Right lobe of liver (tissue), 6 donors: ENCODE data around the gene ECHDC3. TPM values are rescaled to one million over a fixed set of nuclear protein-coding genes. Genes with fewer than 3 reads are reported as not detected.

Experiments used
- ATAC-seq, 4 donors: fragments of 200-7000 bp; cut with Tn5 transposase; one replicate each; pipeline ENCODE4 v1.9.1; 2020; ENCODE audit warnings: mild to moderate bottlenecking in 4 of 4, moderate library complexity in 4 of 4
- DNase-seq, 3 donors: peaks; one replicate each; pipeline ENCODE4 v3.0.0-alpha.2; 2020
- H3K27ac ChIP-seq, 3 donors: fragments of 200-600 bp; one replicate each; pipeline ENCODE4 v1.8.0; 2022
- H3K27me3 ChIP-seq, 2 donors: fragments of 200-600 bp; one replicate each; pipeline ENCODE4 v1.8.0; 2022
- H3K36me3 ChIP-seq, 4 donors: fragments of 200-600 bp; sonication (generic) in 1 of 4; one replicate each; pipeline versions ENCODE4 v1.5.1 to v1.8.0; 2017 to 2022; ENCODE audit warnings: control low read depth in 1 of 4
- H3K4me1 ChIP-seq, 4 donors: fragments of 200-600 bp; sonication (generic) in 1 of 4; one replicate each; pipeline versions ENCODE4 v1.5.1 to v1.8.0; 2017 to 2022; ENCODE audit warnings: control low read depth in 1 of 4
- H3K4me3 ChIP-seq, 3 donors: fragments of 200-600 bp; one replicate each; pipeline ENCODE4 v1.8.0; 2022
- H3K9me3 ChIP-seq, 4 donors: fragments of 200-600 bp; sonication (generic) in 1 of 4; one replicate each; pipeline versions ENCODE4 v1.5.1 to v1.8.0; 2017 to 2022; ENCODE audit warnings: control low read depth in 1 of 4
- CTCF ChIP-seq, 4 donors: fragments of 200-600 bp in 3 of 4; fragments of 450-650 bp in 1 of 4; IDR thresholded peaks; one replicate each; pipeline versions ENCODE4 v1.5.1 to v1.8.0; 2016 to 2022; ENCODE audit warnings: antibody characterized with exemption in 4 of 4, mild to moderate bottlenecking in 2 of 4
- POLR2A ChIP-seq: fragments of 450-650 bp; IDR thresholded peaks from one replicate; pipeline ENCODE4 v1.6.1; 2017; ENCODE audit warnings: antibody characterized with exemption, mild to moderate bottlenecking
- WGBS: methylation state at CpG from one replicate; pipeline ENCODE4 v1.1.6; 2018; ENCODE audit warnings: low coverage, low lambda C conversion rate; ENCODE audit not compliant: insufficient coverage; ENCODE audit errors: missing lambda C conversion rate; 5-methylcytosine and 5-hydroxymethylcytosine counted together
- intact Hi-C, 2 donors: fragments of 100-400 bp; cut with DNase I; formaldehyde crosslinking; loops; one replicate each; pipeline versions ENCODE4 v1.11.2 to v1.14.1; 2022
- long read RNA-seq: library from polyadenylated mRNA; unstranded; transcript quantifications from one replicate; pipeline ENCODE4 v2.0.0, GENCODE V29; 2019
- total RNA-seq, 6 experiments: library from RNA; depleted of rRNA in 2 of 6; stranded (reverse); fragments of >200 nt in 2 of 6; fragmentation: NEBNext Ultra II Directional in 3 of 6; extraction: Animal tissue kit (Norgen Biotek cat#: 25700) in 3 of 6; gene quantifications; one replicate each; pipeline versions ENCODE4 v1.1.0 to v1.2.4, GENCODE V29; 2016 to 2023
- donor health status: DM: no; HTN: yes; CAD: no.
- donor health status: DM: no; HTN: no; CAD: no.
- donor health status: DM: no; HTN: no; CAD: no.
- donor health status: DM: no; HTN: yes; CAD: no.
- donor health status: DM: no; HTN: yes; CAD: no.

Gene ECHDC3
- 100 to 1,000 TPM in 5 of 6 experiments, 10 to 100 TPM in 1; 85.0 to 304 (median 130) TPM for total RNA-seq
- long read RNA-seq, partial matches to known transcripts, result 0 of 9 reads
- long read RNA-seq, other reads (novel, unspliced or antisense), result 6 of 9 reads

- ATAC-seq (peak; percentile 78 to 86 (median 82)), DNase-seq (peak; percentile 86 to 92 (median 89))
- peak within 1 kb of the TSS; percentile 66 to 94 (median 89) for H3K4me3 ChIP-seq
- WGBS, result 24% methylated on average over 7 of the region's 93 CpGs
- H3K4me1 ChIP-seq, result peaks cover 0 to 29% (median 2%) of the 10 kb centered on the region in 4 donors
- TF ChIP-seq CTCF (IDR thresholded peaks at IDR 0.05) (no peak), POLR2A (peak; percentile 64)
- intact Hi-C loops, result no loop called here
- no peaks in the 10 kb centered on the region for H3K9me3 ChIP-seq
- no peaks in the 10 kb centered on the region for H3K27me3 ChIP-seq
- no peaks in the 10 kb centered on the region for H3K36me3 ChIP-seq
- H3K27ac ChIP-seq, result peak within 1 kb of the TSS; percentile 74 to 93 (median 89)
These were observed at the start of gene ECHDC3 for GRCh38 chr10:11742009-11742778. ECHDC3 (plus strand) TSS chr10:11742382; CDS start chr10:11742577, 195 bp downstream.

GRCh38 chr10:11693376-11693775 lies 48.8 kb upstream of the ECHDC3 start:
- 92% methylated on average over 5 of the region's 7 CpGs for WGBS
- intact Hi-C loops, result loop anchor here (10.0 kb wide), 1 partner anchor 49 kb away; no protein-coding TSS in a partner anchor

GRCh38 chr10:11695779-11696178 lies 46.4 kb upstream of the ECHDC3 start:
- DNase-seq, result no peak
- H3K27me3 ChIP-seq, result no peaks in the 10 kb centered on the region
- no peak overlapping the region for H3K4me3 ChIP-seq
- no peak overlapping the region for H3K27ac ChIP-seq
- no peaks in the 10 kb centered on the region for H3K9me3 ChIP-seq
- peaks cover 0 to 36% (median 12%) of the 10 kb centered on the region in 4 donors for H3K4me1 ChIP-seq
- ATAC-seq, result no peak
- TF ChIP-seq CTCF (IDR thresholded peaks at IDR 0.05), result no peak
- intact Hi-C loops, result loop anchor here (10.0 kb wide), 1 partner anchor 51 kb away; no protein-coding TSS in a partner anchor
- no peaks in the 10 kb centered on the region for H3K36me3 ChIP-seq
- WGBS, result 94% methylated on average over 2 of the region's 2 CpGs

More at GRCh38 chr10:11693376-11693775, 48.8 kb upstream of the ECHDC3 start:
- H3K36me3 ChIP-seq, result no peaks in the 10 kb centered on the region
- no peak overlapping the region for H3K4me3 ChIP-seq
- DNase-seq, result no peak
- no peak for ATAC-seq
- no peaks in the 10 kb centered on the region for H3K27me3 ChIP-seq
- TF ChIP-seq POLR2A (no peak), CTCF (IDR thresholded peaks at IDR 0.05) (no peak)
- no peak overlapping the region for H3K27ac ChIP-seq
- no peaks in the 10 kb centered on the region for H3K9me3 ChIP-seq
- H3K4me1 ChIP-seq, result peaks cover 0 to 19% (median 9%) of the 10 kb centered on the region in 4 donors

- intact Hi-C loops, result loop anchor here (10.0 kb wide), 1 partner anchor 53 kb away; no protein-coding TSS in a partner anchor
- H3K27me3 ChIP-seq, result no peaks in the 10 kb centered on the region
- DNase-seq (peak in 1 of 3 donors; percentile 63), ATAC-seq (peak; percentile 65 to 78 (median 72))
- peak overlapping the region; percentile 58 to 85 (median 85) for H3K27ac ChIP-seq
- TF ChIP-seq POLR2A (no peak), CTCF (IDR thresholded peaks at IDR 0.05) (peak in 3 of 4 donors; percentile 15 to 34 (median 24))
- no peaks in the 10 kb centered on the region for H3K9me3 ChIP-seq
- H3K4me3 ChIP-seq, result no peak overlapping the region
- 41% methylated on average over 6 of the region's 6 CpGs for WGBS
- no peaks in the 10 kb centered on the region for H3K36me3 ChIP-seq
- H3K4me1 ChIP-seq, result peaks cover 0 to 36% (median 12%) of the 10 kb centered on the region in 4 donors
These were observed 44.3 kb upstream of the ECHDC3 start for GRCh38 chr10:11697718-11698527.
